ENCODE data around the gene GUK1. TPM values are rescaled to one million over a fixed set of nuclear protein-coding genes. Genes with fewer than 3 reads are reported as not detected.

Gene GUK1
- total RNA-seq = 91.6 TPM

- peak; percentile 99 for DNase-seq
These were observed at the start of gene GUK1 for GRCh38 chr1:228139931-228140723. GUK1 (plus strand) TSS chr1:228140279; CDS start chr1:228140303, 24 bp downstream.

- no peak for DNase-seq
These were observed 49.4 kb upstream of the GUK1 start for GRCh38 chr1:228090613-228091081.

- no peak for DNase-seq
These were observed 49.0 kb upstream of the GUK1 start for GRCh38 chr1:228091084-228091483.

- no peak for DNase-seq
These were observed 47.6 kb upstream of the GUK1 start for GRCh38 chr1:228092342-228093049.

GRCh38 chr1:228093050-228093906 lies 46.8 kb upstream of the GUK1 start:
- no peak for DNase-seq

- no peak for DNase-seq
These were observed 45.6 kb upstream of the GUK1 start for GRCh38 chr1:228094432-228095016.

- DNase-seq = no peak
These were observed 44.9 kb upstream of the GUK1 start for GRCh38 chr1:228095161-228095560.

GRCh38 chr1:228095938-228096337 lies 44.1 kb upstream of the GUK1 start:
- no peak for DNase-seq

- no peak for DNase-seq
These were observed 43.4 kb upstream of the GUK1 start for GRCh38 chr1:228096416-228097332.

- no peak for DNase-seq
These were observed 42.6 kb upstream of the GUK1 start for GRCh38 chr1:228097333-228098081.

GRCh38 chr1:228098323-228098931 lies 41.7 kb upstream of the GUK1 start:
- no peak for DNase-seq

GRCh38 chr1:228099331-228099732 lies 40.7 kb upstream of the GUK1 start:
- DNase-seq = no peak

- DNase-seq = no peak
These were observed 39.1 kb upstream of the GUK1 start for GRCh38 chr1:228100822-228101613.

GRCh38 chr1:228101614-228101993 lies 38.5 kb upstream of the GUK1 start:
- no peak for DNase-seq

GRCh38 chr1:228101994-228102790 lies 37.9 kb upstream of the GUK1 start:
- no peak for DNase-seq

- DNase-seq = peak; percentile 76
These were observed 37.1 kb upstream of the GUK1 start, which contains the start of gene C1orf35 for GRCh38 chr1:228102791-228103620. C1orf35 (minus strand) TSS chr1:228103325; CDS start chr1:228103227, 98 bp downstream.

Measured in occipital lobe (tissue), 2 donors.